Epithelial cell of prostate (primary cell): Measurements from ENCODE around the gene TNFRSF6B.
A peak's percentile ranks its signal among the peaks of the same experiment; 100 is the strongest.
"Not testable (repeated sequence)": the region's sequence is repeated elsewhere in the genome, so short reads cannot be mapped to it uniquely, and the experiment has no call there.

Experiments used
- DNase-seq: peaks from one replicate; pipeline ENCODE4 v3.0.0-alpha.2; 2011; ENCODE audit warnings: low read depth, low spot score
- H3K27ac ChIP-seq: fragments of 450-650 bp; 2 replicates; pipeline ENCODE4 v1.5.1; 2017; ENCODE audit warnings: mild to moderate bottlenecking

TNFRSF6B gene

GRCh38 chr20:63696628-63697356 is at the start of gene TNFRSF6B:
TNFRSF6B (plus strand) TSS chr20:63696652; CDS start chr20:63696768, 116 bp downstream.
- DNase-seq, result no peak
- peak within 1 kb of the TSS; percentile 90 for H3K27ac ChIP-seq

- H3K27ac ChIP-seq, result no peak overlapping the region
Measured at GRCh38 chr20:63648190-63648589, 48.3 kb upstream of the TNFRSF6B start.

GRCh38 chr20:63648895-63649589 is 47.4 kb upstream of the TNFRSF6B start:
- H3K27ac ChIP-seq, result no peak overlapping the region
- no peak for DNase-seq

More at GRCh38 chr20:63648190-63648589, 48.3 kb upstream of the TNFRSF6B start:
- no peak for DNase-seq

GRCh38 chr20:63650486-63650885 is 46.0 kb upstream of the TNFRSF6B start:
- not testable (repeated sequence) for DNase-seq, H3K27ac ChIP-seq

GRCh38 chr20:63651942-63652191 is 44.6 kb upstream of the TNFRSF6B start:
- no peak for DNase-seq
- H3K27ac ChIP-seq, result no peak overlapping the region

- DNase-seq, result no peak
- no peak overlapping the region for H3K27ac ChIP-seq
Measured at GRCh38 chr20:63652192-63652980, 44.1 kb upstream of the TNFRSF6B start.

GRCh38 chr20:63653041-63653973 is 43.1 kb upstream of the TNFRSF6B start, which contains the start of gene STMN3:
STMN3 (minus strand) TSS chr20:63653424; CDS start chr20:63653345, 79 bp downstream.
- no peak for DNase-seq
- H3K27ac ChIP-seq, result no peak within 1 kb of the TSS

- DNase-seq, result no peak
- H3K27ac ChIP-seq, result no peak overlapping the region
Measured at GRCh38 chr20:63653974-63654668, 42.3 kb upstream of the TNFRSF6B start.

- no peak for DNase-seq
- no peak overlapping the region for H3K27ac ChIP-seq
Measured at GRCh38 chr20:63655249-63655648, 41.2 kb upstream of the TNFRSF6B start.

GRCh38 chr20:63656451-63656850 is 40.0 kb upstream of the TNFRSF6B start:
- no peak overlapping the region for H3K27ac ChIP-seq
- no peak for DNase-seq

GRCh38 chr20:63657260-63657936 is 39.1 kb upstream of the TNFRSF6B start:
- H3K27ac ChIP-seq, result peak overlapping the region; percentile 50
- DNase-seq, result no peak

- peak within 1 kb of the TSS; percentile 50 for H3K27ac ChIP-seq
- DNase-seq, result peak; percentile 65
Measured at GRCh38 chr20:63657937-63658748, 38.3 kb upstream of the TNFRSF6B start, which contains the start of gene RTEL1. RTEL1 (plus strand) TSS chr20:63658312; CDS start chr20:63659403, 1,091 bp downstream.

GRCh38 chr20:63658749-63659187 is 37.7 kb upstream of the TNFRSF6B start:
- no peak for DNase-seq
- peak overlapping the region; percentile 50 for H3K27ac ChIP-seq

- no peak for DNase-seq
- H3K27ac ChIP-seq, result peak overlapping the region; percentile 50
Measured at GRCh38 chr20:63659370-63659769, 37.1 kb upstream of the TNFRSF6B start.

- H3K27ac ChIP-seq, DNase-seq: not testable (repeated sequence)
Measured at GRCh38 chr20:63660174-63660573, 36.3 kb upstream of the TNFRSF6B start.

GRCh38 chr20:63660622-63661021 is 35.8 kb upstream of the TNFRSF6B start:
- DNase-seq, result no peak
- H3K27ac ChIP-seq, result no peak overlapping the region

GRCh38 chr20:63661108-63661507 is 35.3 kb upstream of the TNFRSF6B start:
- no peak for DNase-seq

More at GRCh38 chr20:63661108-63661507, 35.3 kb upstream of the TNFRSF6B start:
- no peak overlapping the region for H3K27ac ChIP-seq
